Loucy (cell line): Measurements from ENCODE around the gene SMIM35.

Experiments
- H2AFZ ChIP-seq: fragments of 200-600 bp; sonication (generic); 2 replicates; pipeline ENCODE4 v1.6.0; 2016; ENCODE audit warnings: antibody characterized with exemption, mild to moderate bottlenecking, low read length, moderate library complexity
- H3F3A ChIP-seq: fragments of 200-600 bp; 2 replicates; pipeline ENCODE4 v1.6.0; 2016; ENCODE audit warnings: antibody characterized with exemption, low read depth, mild to moderate bottlenecking
- H3K27me3 ChIP-seq: fragments of 200-600 bp; sonication (generic); 2 replicates; pipeline ENCODE4 v1.6.1; 2014; ENCODE audit warnings: low read length, mild to moderate bottlenecking; ENCODE audit not compliant: insufficient read depth, poor library complexity, severe bottlenecking
- H3K36me3 ChIP-seq: fragments of 200-600 bp; sonication (generic); 2 replicates; pipeline ENCODE4 v1.6.1; 2016; ENCODE audit warnings: low read length; ENCODE audit not compliant: insufficient read depth
- H3K4me1 ChIP-seq: fragments of 200-600 bp; sonication (generic); 2 replicates; pipeline ENCODE4 v1.5.1; 2014; ENCODE audit warnings: low read length, mild to moderate bottlenecking; ENCODE audit not compliant: insufficient read depth, poor library complexity, severe bottlenecking
- H3K4me2 ChIP-seq: fragments of 200-600 bp; sonication (generic); 2 replicates; pipeline ENCODE4 v1.6.0; 2014; ENCODE audit warnings: antibody characterized with exemption, low read length, low read depth, mild to moderate bottlenecking; ENCODE audit not compliant: poor library complexity, severe bottlenecking
- H3K4me3 ChIP-seq: fragments of 200-600 bp; sonication (generic); 2 replicates; pipeline ENCODE4 v1.5.1; 2014; ENCODE audit warnings: low read length, mild to moderate bottlenecking, mixed read lengths; ENCODE audit not compliant: poor library complexity, severe bottlenecking
- H3K79me2 ChIP-seq: fragments of 200-600 bp; sonication (generic); 2 replicates; pipeline ENCODE4 v1.6.1; 2014; ENCODE audit warnings: low read length; ENCODE audit not compliant: insufficient read depth
- H3K9ac ChIP-seq: fragments of 200-600 bp; sonication (generic); 2 replicates; pipeline ENCODE4 v1.6.0; 2014; ENCODE audit warnings: mild to moderate bottlenecking, low read depth, low read length, moderate library complexity; ENCODE audit not compliant: poor library complexity, severe bottlenecking
- H3K9me2 ChIP-seq: fragments of 200-600 bp; sonication (generic); replicated peaks from 2 replicates; pipeline ENCODE4 v1.6.1; 2016; ENCODE audit warnings: low read depth, low read length, mixed read lengths
- H3K9me3 ChIP-seq: fragments of 200-600 bp; sonication (generic); 2 replicates; pipeline ENCODE4 v1.6.1; 2014; ENCODE audit warnings: mild to moderate bottlenecking, antibody characterized with exemption, low read length, low read depth; ENCODE audit not compliant: insufficient read depth
- H4K20me1 ChIP-seq: fragments of 200-600 bp; sonication (generic); 2 replicates; pipeline ENCODE4 v1.6.0; 2014; ENCODE audit warnings: antibody characterized with exemption, low read length, mild to moderate bottlenecking; ENCODE audit not compliant: insufficient read depth, poor library complexity, severe bottlenecking
- CTCF ChIP-seq: fragments of 200-600 bp; sonication (generic); conservative IDR thresholded peaks from 2 replicates; pipeline ENCODE4 v1.5.1; 2014; ENCODE audit warnings: mild to moderate bottlenecking, antibody characterized with exemption, low read length
- EZH2phosphoT487 ChIP-seq: fragments of 200-600 bp; IDR thresholded peaks from 2 replicates; pipeline ENCODE4 v1.6.1; 2018; ENCODE audit warnings: antibody characterized with exemption, mild to moderate bottlenecking, moderate library complexity, borderline replicate concordance

SMIM35 gene

GRCh38 chr11:118000067-118000849 is 86.5 kb downstream of the SMIM35 start:
- Histone ChIP-seq H3K4me1 (peaks cover 19% of the 10 kb centered on the region), H3K9ac (no peak overlapping the region), H3K9me2 (no peaks in the 10 kb centered on the region), H3K4me2 (no peak overlapping the region), H3K4me3 (no peak overlapping the region), H3F3A (no peaks in the 10 kb centered on the region), H3K27me3 (no peaks in the 10 kb centered on the region), H3K79me2 (no peaks in the 10 kb centered on the region), H3K36me3 (no peaks in the 10 kb centered on the region), H3K9me3 (no peaks in the 10 kb centered on the region), H4K20me1 (no peaks in the 10 kb centered on the region), H2AFZ (no peak overlapping the region)
- TF ChIP-seq EZH2phosphoT487 (no peak), CTCF (no peak)

GRCh38 chr11:117999354-117999993 is 87.3 kb downstream of the SMIM35 start:
- Histone ChIP-seq H3K79me2 (no peaks in the 10 kb centered on the region), H3K9me2 (no peaks in the 10 kb centered on the region), H3K4me1 (peaks cover 19% of the 10 kb centered on the region), H3K4me2 (no peak overlapping the region), H4K20me1 (no peaks in the 10 kb centered on the region), H3K4me3 (no peak overlapping the region), H3K36me3 (no peaks in the 10 kb centered on the region), H3K9ac (no peak overlapping the region), H3K27me3 (no peaks in the 10 kb centered on the region), H3K9me3 (no peaks in the 10 kb centered on the region), H2AFZ (no peak overlapping the region), H3F3A (no peaks in the 10 kb centered on the region)
- TF ChIP-seq CTCF (no peak), EZH2phosphoT487 (no peak)

- H3K27me3 ChIP-seq: no peaks in the 10 kb centered on the region
- no peaks in the 10 kb centered on the region for H3K9me2 ChIP-seq
- H3K9ac ChIP-seq: no peak overlapping the region
- no peak overlapping the region for H2AFZ ChIP-seq
- no peaks in the 10 kb centered on the region for H4K20me1 ChIP-seq
- H3F3A ChIP-seq: no peaks in the 10 kb centered on the region
- H3K79me2 ChIP-seq: no peaks in the 10 kb centered on the region
- TF ChIP-seq EZH2phosphoT487 (no peak), CTCF (no peak)
- H3K4me3 ChIP-seq: no peak overlapping the region
- peaks cover 19% of the 10 kb centered on the region for H3K4me1 ChIP-seq
- no peaks in the 10 kb centered on the region for H3K9me3 ChIP-seq
- H3K4me2 ChIP-seq: no peak overlapping the region
- no peaks in the 10 kb centered on the region for H3K36me3 ChIP-seq
Measured at GRCh38 chr11:117998664-117999353, 88.0 kb downstream of the SMIM35 start.
